ENCODE results near the gene VPS25. TPM values are rescaled to one million over a fixed set of nuclear protein-coding genes. Genes with fewer than 3 reads are reported as not detected.

VPS25 gene
- total RNA-seq, 1 experiment from 2014 or later = 103 TPM

GRCh38 chr17:42748908-42749798 is 24.1 kb upstream of the VPS25 start:
- ChIA-PET CTCF (interaction anchor here (0.6 to 2.7 kb wide), 3 partner anchors 14 to 267 kb away, joined by 3 to 10 read pairs (median 3); no protein-coding TSS in a partner anchor), POLR2A (no interaction called here)
- no peak overlapping the region for H3K4me3 Mint-ChIP-seq (ENCODE audit: unreplicated experiment)
- peaks cover 13% of the 10 kb centered on the region for H3K36me3 Mint-ChIP-seq (ENCODE audit: insufficient read depth, unreplicated experiment)
- DNase-seq = no peak
- H3K4me1 ChIP-seq = 0 out of 2 replicates have a peak, but pooled peaks cover under 1% of the 10 kb centered on the region
- intact Hi-C loops (cut with micrococcal nuclease; ENCODE audit: unreplicated experiment) = no loop called here
- H3K4me1 Mint-ChIP-seq (ENCODE audit: low read depth, unreplicated experiment) = peaks cover 16% of the 10 kb centered on the region
- no TSS peak for BruUV-seq (replicated peaks)
- H3K27me3 ChIP-seq (replicated peaks; ENCODE audit: control insufficient read depth, insufficient read depth, low read length) = no peaks in the 10 kb centered on the region
- H3K4me3 ChIP-seq (ENCODE audit: low read depth, low read length) = no peak overlapping the region
- H3K9me3 Mint-ChIP-seq (ENCODE audit: unreplicated experiment) = no peaks in the 10 kb centered on the region
- no peaks in the 10 kb centered on the region for H3K36me3 ChIP-seq (ENCODE audit: control insufficient read depth, insufficient read depth, low read length)
- H3K9me3 ChIP-seq = no peaks in the 10 kb centered on the region
- H3K27me3 Mint-ChIP-seq (ENCODE audit: insufficient read depth, unreplicated experiment) = peaks cover 6% of the 10 kb centered on the region
- no peak overlapping the region for H3K27ac Mint-ChIP-seq (ENCODE audit: unreplicated experiment)
- TF ChIP-seq, protein P1, sequence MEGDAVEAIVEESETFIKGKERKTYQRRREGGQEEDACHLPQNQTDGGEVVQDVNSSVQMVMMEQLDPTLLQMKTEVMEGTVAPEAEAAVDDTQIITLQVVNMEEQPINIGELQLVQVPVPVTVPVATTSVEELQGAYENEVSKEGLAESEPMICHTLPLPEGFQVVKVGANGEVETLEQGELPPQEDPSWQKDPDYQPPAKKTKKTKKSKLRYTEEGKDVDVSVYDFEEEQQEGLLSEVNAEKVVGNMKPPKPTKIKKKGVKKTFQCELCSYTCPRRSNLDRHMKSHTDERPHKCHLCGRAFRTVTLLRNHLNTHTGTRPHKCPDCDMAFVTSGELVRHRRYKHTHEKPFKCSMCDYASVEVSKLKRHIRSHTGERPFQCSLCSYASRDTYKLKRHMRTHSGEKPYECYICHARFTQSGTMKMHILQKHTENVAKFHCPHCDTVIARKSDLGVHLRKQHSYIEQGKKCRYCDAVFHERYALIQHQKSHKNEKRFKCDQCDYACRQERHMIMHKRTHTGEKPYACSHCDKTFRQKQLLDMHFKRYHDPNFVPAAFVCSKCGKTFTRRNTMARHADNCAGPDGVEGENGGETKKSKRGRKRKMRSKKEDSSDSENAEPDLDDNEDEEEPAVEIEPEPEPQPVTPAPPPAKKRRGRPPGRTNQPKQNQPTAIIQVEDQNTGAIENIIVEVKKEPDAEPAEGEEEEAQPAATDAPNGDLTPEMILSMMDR (IDR thresholded peaks at IDR 0.05; ENCODE audit: insufficient read depth in 1 of 2, low read depth in 1 of 2, low read length in 1 of 2, severe bottlenecking in 1 of 2, unreplicated experiment in 1 of 2) = no peak

DNA sequence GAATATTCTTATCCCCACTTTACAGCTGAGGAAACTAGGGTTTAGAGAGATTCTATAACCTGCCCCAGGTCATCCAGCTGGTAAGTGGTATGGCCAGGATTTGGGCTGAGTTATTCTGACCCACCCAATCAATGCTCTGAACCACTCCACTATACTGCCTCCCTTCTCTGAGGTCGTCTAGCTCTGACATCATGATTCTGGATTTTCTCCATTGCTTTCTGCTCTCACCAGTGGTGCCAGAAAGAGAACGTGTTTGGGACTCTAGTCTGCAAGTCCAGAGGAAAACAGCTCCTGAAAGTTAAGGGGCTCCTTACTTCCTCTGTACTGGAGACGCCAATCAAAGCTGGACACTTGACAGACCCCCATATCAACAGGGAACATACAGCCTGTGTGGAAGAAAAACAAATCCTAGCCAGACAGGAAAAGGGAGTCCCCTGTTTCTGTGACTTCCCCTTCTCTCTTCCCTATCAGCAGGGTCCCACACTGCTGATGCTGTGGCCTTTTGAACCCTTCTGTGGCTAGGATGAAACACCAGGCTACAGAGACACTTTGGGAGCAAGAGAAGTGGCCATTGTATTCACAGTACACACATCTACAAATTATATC is 22.4 kb upstream of the VPS25 start:
- Mint-ChIP-seq H3K4me3 (ENCODE audit: unreplicated experiment) (no peak overlapping the region), H3K36me3 (ENCODE audit: insufficient read depth, unreplicated experiment) (no peaks in the 10 kb centered on the region), H3K9me3 (ENCODE audit: unreplicated experiment) (no peaks in the 10 kb centered on the region), H3K27ac (ENCODE audit: unreplicated experiment) (no peak overlapping the region), H3K4me1 (ENCODE audit: low read depth, unreplicated experiment) (peaks cover 10% of the 10 kb centered on the region), H3K27me3 (ENCODE audit: insufficient read depth, unreplicated experiment) (peaks cover 6% of the 10 kb centered on the region)
- DNase-seq = no peak
- no TSS peak for BruUV-seq (replicated peaks)
- no peaks in the 10 kb centered on the region for H3K36me3 ChIP-seq (ENCODE audit: control insufficient read depth, insufficient read depth, low read length)
- ChIA-PET POLR2A (interaction anchor here (1.6 kb wide), 1 partner anchor 13 kb away, joined by 3 read pairs; no protein-coding TSS in a partner anchor), CTCF (interaction anchor here (1.5 to 2.7 kb wide), 2 partner anchors 10 to 13 kb away, joined by 4 to 10 read pairs; no protein-coding TSS in a partner anchor)
- no peaks in the 10 kb centered on the region for H3K4me1 ChIP-seq
- intact Hi-C loops (cut with micrococcal nuclease; ENCODE audit: unreplicated experiment) = no loop called here
- TF ChIP-seq, protein P1 (IDR thresholded peaks at IDR 0.05; ENCODE audit: insufficient read depth in 1 of 2, low read depth in 1 of 2, low read length in 1 of 2, severe bottlenecking in 1 of 2, unreplicated experiment in 1 of 2) = no peak
- no peak overlapping the region for H3K4me3 ChIP-seq (ENCODE audit: low read depth, low read length)
- no peaks in the 10 kb centered on the region for H3K9me3 ChIP-seq
- no peaks in the 10 kb centered on the region for H3K27me3 ChIP-seq (replicated peaks; ENCODE audit: control insufficient read depth, insufficient read depth, low read length)

DNA sequence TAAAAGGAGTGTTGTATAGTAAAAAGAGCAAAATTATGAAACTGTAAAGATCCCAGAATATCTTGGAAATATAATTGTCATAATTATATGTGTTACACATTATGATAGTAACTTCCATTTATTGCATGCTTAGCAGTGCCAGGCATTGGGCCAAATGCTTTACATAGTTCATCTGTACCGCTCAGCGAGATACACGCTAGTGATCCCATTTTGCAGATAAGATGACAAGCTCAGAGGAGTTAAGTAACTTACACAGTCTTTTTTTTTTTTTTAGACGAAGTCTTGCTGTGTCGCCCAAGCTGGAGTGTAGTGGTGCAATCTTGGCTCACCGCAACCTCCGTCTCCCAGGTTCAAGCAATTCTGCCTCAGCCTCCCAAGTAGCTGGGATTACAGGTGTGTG is 21.6 kb upstream of the VPS25 start:
- H3K4me1 Mint-ChIP-seq (ENCODE audit: low read depth, unreplicated experiment) = peaks cover 10% of the 10 kb centered on the region
- no TSS peak for BruUV-seq (replicated peaks)
- peaks cover 6% of the 10 kb centered on the region for H3K27me3 Mint-ChIP-seq (ENCODE audit: insufficient read depth, unreplicated experiment)
- POLR2A ChIA-PET = interaction anchor here (1.6 kb wide), 1 partner anchor 12 kb away, joined by 3 read pairs; no protein-coding TSS in a partner anchor
- no peak overlapping the region for H3K4me3 ChIP-seq (ENCODE audit: low read depth, low read length)
- no peaks in the 10 kb centered on the region for H3K9me3 Mint-ChIP-seq (ENCODE audit: unreplicated experiment)
- H3K36me3 Mint-ChIP-seq (ENCODE audit: insufficient read depth, unreplicated experiment) = no peaks in the 10 kb centered on the region
- no peaks in the 10 kb centered on the region for H3K4me1 ChIP-seq
- intact Hi-C loops (cut with micrococcal nuclease; ENCODE audit: unreplicated experiment) = no loop called here
- H3K27me3 ChIP-seq (replicated peaks; ENCODE audit: control insufficient read depth, insufficient read depth, low read length) = no peaks in the 10 kb centered on the region
- no peaks in the 10 kb centered on the region for H3K36me3 ChIP-seq (ENCODE audit: control insufficient read depth, insufficient read depth, low read length)
- CTCF ChIA-PET = interaction anchor here (0.7 kb wide), 1 partner anchor 183 kb away, joined by 4 read pairs; no protein-coding TSS in a partner anchor
- no peak overlapping the region for H3K27ac Mint-ChIP-seq (ENCODE audit: unreplicated experiment)
- no peak overlapping the region for H3K4me3 Mint-ChIP-seq (ENCODE audit: unreplicated experiment)
- TF ChIP-seq, protein P1 (IDR thresholded peaks at IDR 0.05; ENCODE audit: insufficient read depth in 1 of 2, low read depth in 1 of 2, low read length in 1 of 2, severe bottlenecking in 1 of 2, unreplicated experiment in 1 of 2) = no peak
- H3K9me3 ChIP-seq = no peaks in the 10 kb centered on the region
- no peak for DNase-seq

Measured in Caco-2 (cell line).